ENCODE results near the gene PSG6. TPM values are rescaled to one million over a fixed set of nuclear protein-coding genes. Genes with fewer than 3 reads are reported as not detected.
"Not testable (repeated sequence)": the region's sequence is repeated elsewhere in the genome, so short reads cannot be mapped to it uniquely, and the experiment has no call there.

Gene PSG6
- total RNA-seq (not detected), polyA plus RNA-seq (not detected)

DNA sequence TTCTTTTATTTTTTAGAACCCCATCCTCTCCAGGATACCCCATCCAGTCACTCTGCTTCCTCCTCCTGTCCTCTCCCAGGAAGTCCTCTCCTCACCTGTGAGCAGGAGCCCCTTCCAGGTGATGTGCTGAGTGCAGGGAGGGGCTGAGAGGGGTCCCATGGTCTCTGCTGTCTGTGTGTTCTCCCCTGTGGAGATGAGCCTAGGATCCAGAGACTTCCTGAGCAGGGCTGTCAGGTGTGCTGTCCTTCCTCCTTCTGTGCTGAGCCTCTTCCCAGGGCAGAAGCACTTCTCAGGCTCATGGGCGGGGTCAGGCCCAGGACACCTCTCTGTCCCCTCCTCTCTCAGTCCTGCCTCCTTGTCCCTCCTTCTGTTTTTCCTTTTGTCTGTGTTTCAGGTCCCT lies at the start of gene PSG6:
Gene PSG6, minus strand, starts transcription at position 261 of the 400 bp plus-strand sequence. Its CDS starts 102 bp downstream, at position 159.
- not testable (repeated sequence) for DNase-seq (ENCODE audit: extremely low spot score); H3K4me3 ChIP-seq (ENCODE audit: low read depth, low read length); H3K36me3 ChIP-seq (ENCODE audit: insufficient read depth); H3K27ac ChIP-seq (ENCODE audit: low read depth); H3K4me1 ChIP-seq (ENCODE audit: insufficient read depth)
- WGBS: 71% methylated on average over 1 of the region's 1 CpG

DNA sequence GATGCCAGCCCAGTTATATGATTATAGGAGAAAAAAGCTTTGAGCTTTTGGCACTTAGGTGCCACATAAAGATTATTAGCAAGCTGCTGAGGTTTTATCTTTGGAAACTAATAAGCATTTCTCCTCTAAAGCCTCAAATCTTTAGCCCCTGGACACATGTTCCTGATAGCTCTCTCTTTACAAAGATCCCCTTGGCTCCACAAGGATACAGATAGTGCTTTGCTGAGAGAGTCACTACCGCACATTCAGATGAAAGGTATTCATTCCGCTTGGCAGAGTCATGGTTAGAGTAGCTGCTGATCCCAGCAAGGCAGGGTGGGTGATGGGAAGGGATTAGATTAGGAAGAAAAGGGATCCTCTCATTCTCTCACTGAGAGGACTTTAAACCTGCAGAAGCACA lies 47.5 kb upstream of the PSG6 start:
- no peak for DNase-seq (ENCODE audit: extremely low spot score)
- WGBS: 69% methylated on average over 2 of the region's 2 CpGs
- no peak overlapping the region for H3K4me3 ChIP-seq (ENCODE audit: low read depth, low read length)
- H3K4me1 ChIP-seq (ENCODE audit: insufficient read depth): no peaks in the 10 kb centered on the region
- H3K27ac ChIP-seq (ENCODE audit: low read depth): no peak overlapping the region
- H3K36me3 ChIP-seq (ENCODE audit: insufficient read depth): no peaks in the 10 kb centered on the region

DNA sequence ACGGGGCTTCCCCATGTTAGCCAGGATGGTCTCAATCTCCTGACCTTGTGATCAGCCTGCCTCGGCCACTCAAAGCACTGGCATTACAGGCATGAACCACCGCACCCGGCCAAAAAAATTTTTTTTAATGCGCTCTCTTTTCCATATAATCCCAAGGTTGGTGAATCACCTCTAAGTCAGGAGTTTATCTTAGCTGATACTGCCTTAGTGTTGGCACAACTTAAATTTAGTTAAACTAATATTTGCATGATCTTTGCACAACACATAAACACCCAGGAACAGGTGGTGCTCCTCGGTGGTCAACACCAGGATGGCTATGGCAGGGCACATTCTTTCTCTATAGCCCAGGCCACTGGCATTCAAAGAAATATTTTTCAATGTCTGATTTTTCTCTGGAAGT lies 43.4 kb upstream of the PSG6 start:
- no peaks in the 10 kb centered on the region for H3K36me3 ChIP-seq (ENCODE audit: insufficient read depth)
- H3K4me1 ChIP-seq (ENCODE audit: insufficient read depth): no peaks in the 10 kb centered on the region
- DNase-seq (ENCODE audit: extremely low spot score): no peak
- H3K27ac ChIP-seq (ENCODE audit: low read depth): no peak overlapping the region
- H3K4me3 ChIP-seq (ENCODE audit: low read depth, low read length): no peak overlapping the region
- WGBS: 87% methylated on average over 6 of the region's 6 CpGs

DNA sequence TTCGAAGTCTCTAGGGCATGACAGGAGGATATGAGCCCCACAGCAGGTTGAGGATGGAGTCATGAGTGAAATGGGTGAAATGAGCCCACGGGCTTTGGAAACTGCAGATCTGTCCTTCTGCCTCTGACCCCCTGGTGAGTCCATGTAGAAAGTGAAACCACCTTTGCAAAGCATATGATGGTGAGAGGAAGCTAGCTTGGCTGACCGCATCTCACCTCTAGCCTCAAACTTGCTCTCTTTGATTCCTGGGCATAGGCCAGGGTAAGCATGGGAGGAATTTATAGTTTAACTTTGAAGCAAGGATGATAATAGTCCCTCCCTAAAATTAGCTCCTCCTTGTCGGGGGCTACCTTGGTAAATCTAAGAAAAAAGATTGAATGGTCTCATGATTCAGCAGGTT lies 34.4 kb upstream of the PSG6 start:
- not testable (repeated sequence) for H3K36me3 ChIP-seq (ENCODE audit: insufficient read depth); DNase-seq (ENCODE audit: extremely low spot score); H3K4me3 ChIP-seq (ENCODE audit: low read depth, low read length); H3K4me1 ChIP-seq (ENCODE audit: insufficient read depth); H3K27ac ChIP-seq (ENCODE audit: low read depth)
- WGBS: 66% methylated on average over 4 of the region's 4 CpGs

DNA sequence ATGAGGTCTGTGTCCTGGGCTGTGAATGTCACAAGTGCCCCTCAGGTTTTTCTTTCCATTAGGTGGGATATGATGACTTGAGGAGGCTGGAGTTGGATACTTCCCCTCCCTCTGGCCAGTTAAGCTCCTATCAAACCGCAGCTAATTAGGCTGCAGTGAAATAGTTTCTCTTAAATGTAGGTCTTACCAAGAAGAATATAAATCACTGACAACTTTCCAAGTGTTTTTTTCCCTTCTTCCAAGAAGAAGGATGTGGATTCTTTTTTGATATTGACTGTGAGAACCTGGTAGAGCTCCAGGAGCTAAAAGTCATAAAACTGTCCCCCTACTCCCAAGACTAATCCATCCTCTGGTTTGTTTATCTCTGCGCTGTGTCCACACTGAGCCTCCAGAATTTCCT lies 33.8 kb upstream of the PSG6 start:
- not testable (repeated sequence) for H3K27ac ChIP-seq (ENCODE audit: low read depth); H3K36me3 ChIP-seq (ENCODE audit: insufficient read depth); H3K4me3 ChIP-seq (ENCODE audit: low read depth, low read length); H3K4me1 ChIP-seq (ENCODE audit: insufficient read depth); DNase-seq (ENCODE audit: extremely low spot score)
- WGBS: 43% methylated on average over 2 of the region's 2 CpGs

DNA sequence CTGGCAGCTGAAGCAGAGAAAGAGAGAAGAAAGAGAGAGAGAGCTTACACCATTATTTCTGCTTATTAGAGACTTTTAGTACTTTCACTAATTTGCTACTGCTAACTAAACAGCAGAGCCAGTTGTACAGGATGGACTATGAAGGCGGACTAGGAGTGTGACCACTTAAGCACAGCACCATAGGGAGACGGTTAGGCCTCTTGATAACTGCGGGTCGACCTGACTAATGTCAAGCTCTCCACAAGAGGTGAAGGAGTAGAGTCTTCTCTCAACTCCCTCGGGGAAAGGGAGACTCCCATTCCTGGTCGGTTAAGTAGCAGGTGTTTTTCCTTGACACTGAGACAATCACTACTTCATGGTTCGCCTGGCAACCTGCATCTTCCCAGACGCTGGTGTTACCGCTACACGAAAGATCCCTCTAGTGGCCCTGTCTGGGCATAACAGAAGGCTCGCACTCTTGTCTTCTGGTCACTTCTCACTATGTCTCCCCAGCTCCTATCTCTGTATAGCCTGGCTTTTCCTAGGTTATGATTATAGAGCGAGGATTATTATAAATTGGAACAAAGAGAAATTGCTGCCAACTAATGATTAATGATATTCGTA lies 24.6 kb upstream of the PSG6 start:
- DNase-seq (ENCODE audit: extremely low spot score): no peak

DNA sequence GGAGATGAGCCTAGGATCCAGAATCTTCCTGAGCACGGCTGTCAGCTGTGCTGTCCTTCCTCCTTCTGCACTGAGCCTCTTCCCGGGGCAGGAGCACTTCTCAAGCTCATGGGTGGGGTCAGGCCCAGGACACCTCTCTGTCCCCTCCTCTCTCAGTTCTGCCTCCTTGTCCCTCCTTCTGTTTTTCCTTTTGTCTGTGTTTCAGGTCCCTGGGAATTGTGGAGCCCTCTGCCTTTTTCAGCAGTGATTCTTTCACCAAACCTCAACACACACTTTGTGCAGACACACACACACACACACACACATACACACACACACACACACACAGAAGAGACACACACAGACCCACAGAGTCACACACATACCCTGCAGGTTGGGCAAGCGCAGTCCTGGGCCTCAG lies 19.4 kb upstream of the PSG6 start, which contains the start of gene PSG7:
Gene PSG7, minus strand, starts transcription at position 101 of the 400 bp plus-strand sequence. CDS start 131 bp downstream, outside the sequence.
- DNase-seq (ENCODE audit: extremely low spot score); H3K4me1 ChIP-seq (ENCODE audit: insufficient read depth); H3K4me3 ChIP-seq (ENCODE audit: low read depth, low read length); H3K27ac ChIP-seq (ENCODE audit: low read depth); H3K36me3 ChIP-seq (ENCODE audit: insufficient read depth): not testable (repeated sequence)
- 80% methylated on average over 3 of the region's 3 CpGs for WGBS

More for the DNA sequence above, 24.6 kb upstream of the PSG6 start:
- Histone ChIP-seq H3K27ac (ENCODE audit: low read depth) (no peak overlapping the region), H3K4me3 (ENCODE audit: low read depth, low read length) (no peak overlapping the region), H3K36me3 (ENCODE audit: insufficient read depth) (no peaks in the 10 kb centered on the region), H3K4me1 (ENCODE audit: insufficient read depth) (no peaks in the 10 kb centered on the region)
- 32% methylated on average over 13 of the region's 13 CpGs for WGBS

DNA sequence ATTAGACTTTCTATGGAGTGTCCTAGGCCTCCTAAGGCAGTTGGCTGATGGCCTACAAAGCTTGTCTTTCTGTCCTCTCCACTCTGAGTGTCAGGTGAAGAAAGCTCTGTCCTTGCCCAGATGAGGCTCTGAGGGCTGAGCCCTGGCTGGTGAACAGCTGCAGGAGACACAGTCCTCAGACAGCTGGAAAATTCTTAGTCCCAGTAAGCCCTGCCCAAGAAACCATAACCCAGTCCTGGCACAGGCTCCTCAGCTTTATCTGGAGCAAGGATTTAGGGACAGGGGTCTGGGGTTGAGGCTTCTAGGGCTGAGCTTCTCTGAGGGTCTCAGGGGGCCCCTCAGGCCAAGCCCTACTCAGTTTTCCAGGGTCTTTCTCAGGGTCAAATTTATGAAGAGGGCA lies 17.0 kb upstream of the PSG6 start:
- H3K4me1 ChIP-seq (ENCODE audit: insufficient read depth); H3K4me3 ChIP-seq (ENCODE audit: low read depth, low read length); H3K27ac ChIP-seq (ENCODE audit: low read depth); H3K36me3 ChIP-seq (ENCODE audit: insufficient read depth); DNase-seq (ENCODE audit: extremely low spot score): not testable (repeated sequence)

DNA sequence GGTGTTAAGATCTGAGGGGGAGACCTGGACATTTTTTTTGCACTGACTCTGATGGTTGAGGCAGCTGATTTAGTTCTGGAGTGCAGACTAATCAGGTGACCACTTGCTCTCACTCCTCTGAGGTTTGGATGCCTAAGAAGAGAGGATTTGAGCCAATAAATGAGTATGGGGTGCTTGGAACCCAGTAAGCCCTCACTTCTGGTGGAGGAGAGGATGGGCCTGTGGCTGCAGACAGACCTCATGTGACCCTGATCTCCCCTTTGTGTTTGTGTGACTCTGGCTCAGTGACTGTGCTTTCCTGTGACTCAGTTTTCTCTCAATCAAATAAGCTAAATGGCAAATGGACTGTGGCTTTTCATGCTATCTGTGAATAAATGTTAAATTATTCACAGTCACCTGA lies 16.5 kb upstream of the PSG6 start:
- H3K4me1 ChIP-seq (ENCODE audit: insufficient read depth); H3K27ac ChIP-seq (ENCODE audit: low read depth); H3K36me3 ChIP-seq (ENCODE audit: insufficient read depth); H3K4me3 ChIP-seq (ENCODE audit: low read depth, low read length); DNase-seq (ENCODE audit: extremely low spot score): not testable (repeated sequence)

DNA sequence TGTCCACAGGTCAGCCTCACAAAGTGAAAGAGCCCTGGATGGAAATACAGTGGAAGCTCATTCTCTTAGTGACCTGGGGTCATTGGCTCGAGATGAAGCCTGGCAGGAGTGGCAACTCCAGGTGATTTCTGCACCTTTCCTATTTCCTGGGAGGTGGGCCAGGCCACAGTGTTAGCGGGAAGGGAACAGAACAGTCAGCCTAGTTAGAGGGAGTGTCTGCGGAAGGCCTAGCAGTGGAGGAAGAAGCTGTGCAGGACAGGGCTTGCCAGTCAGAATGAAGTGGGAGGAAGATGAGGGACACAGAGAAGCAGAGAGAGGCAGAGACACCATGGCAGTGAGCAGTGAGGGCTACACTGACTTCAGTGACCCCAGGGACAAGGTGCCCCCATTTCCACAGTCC lies 15.7 kb upstream of the PSG6 start:
- H3K36me3 ChIP-seq (ENCODE audit: insufficient read depth); H3K27ac ChIP-seq (ENCODE audit: low read depth); H3K4me1 ChIP-seq (ENCODE audit: insufficient read depth); DNase-seq (ENCODE audit: extremely low spot score); H3K4me3 ChIP-seq (ENCODE audit: low read depth, low read length): not testable (repeated sequence)
- WGBS: 77% methylated on average over 3 of the region's 3 CpGs

DNA sequence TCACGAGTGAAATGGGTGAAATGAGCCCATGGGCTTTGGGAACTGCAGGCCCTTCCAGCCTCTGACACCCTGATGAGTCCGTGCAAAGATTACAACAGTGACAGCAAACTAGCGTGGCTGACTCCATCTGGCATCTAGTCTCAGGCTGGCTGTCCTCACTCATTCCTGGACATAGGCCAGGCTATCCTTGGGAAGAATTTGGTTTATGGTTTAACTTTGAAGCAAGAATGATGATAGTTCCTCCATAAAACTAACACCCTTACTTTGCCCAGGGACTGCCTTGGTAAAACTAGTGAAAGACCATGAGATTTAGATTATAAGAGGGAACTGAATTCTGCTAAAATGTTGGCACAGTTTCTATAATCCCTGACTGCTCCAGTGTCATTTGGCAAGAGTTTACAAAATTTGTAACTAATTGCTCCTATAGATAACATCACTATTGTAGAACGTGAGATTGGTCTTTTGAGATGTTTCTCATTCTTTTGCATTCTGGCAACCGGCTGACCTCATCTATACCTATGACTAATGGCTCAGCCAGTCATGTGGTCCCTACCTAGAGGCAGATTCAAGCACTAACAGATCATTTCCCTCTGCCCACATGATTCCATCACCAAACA lies 14.9 kb upstream of the PSG6 start:
- not testable (repeated sequence) for H3K4me1 ChIP-seq (ENCODE audit: insufficient read depth); H3K4me3 ChIP-seq (ENCODE audit: low read depth, low read length); H3K27ac ChIP-seq (ENCODE audit: low read depth); H3K36me3 ChIP-seq (ENCODE audit: insufficient read depth); DNase-seq (ENCODE audit: extremely low spot score)
- whole genome bisulfite sequencing: 34% methylated on average over 5 of the region's 5 CpGs

DNA sequence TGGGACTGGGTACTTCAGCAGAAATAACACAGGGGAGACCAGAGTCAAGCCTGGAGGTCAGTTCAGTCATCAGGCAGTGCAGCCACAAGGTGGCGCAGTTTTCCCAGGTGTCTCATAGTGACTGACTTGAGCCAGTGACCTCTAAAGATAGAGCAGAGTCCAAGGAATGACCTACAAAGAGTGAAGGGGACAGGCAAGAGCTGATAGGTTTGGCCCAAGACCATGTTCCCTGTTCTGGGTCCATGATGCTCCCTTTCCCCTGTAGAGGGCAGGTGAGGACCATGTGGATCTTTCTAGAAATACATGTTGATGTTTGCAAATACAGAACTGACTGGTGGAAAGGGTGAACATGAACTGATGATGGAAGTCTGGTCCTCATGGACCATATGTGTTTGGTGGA lies 12.5 kb upstream of the PSG6 start:
- not testable (repeated sequence) for H3K4me3 ChIP-seq (ENCODE audit: low read depth, low read length); H3K4me1 ChIP-seq (ENCODE audit: insufficient read depth); H3K27ac ChIP-seq (ENCODE audit: low read depth); DNase-seq (ENCODE audit: extremely low spot score); H3K36me3 ChIP-seq (ENCODE audit: insufficient read depth)
- 6% methylated on average over 1 of the region's 1 CpG for WGBS

DNA sequence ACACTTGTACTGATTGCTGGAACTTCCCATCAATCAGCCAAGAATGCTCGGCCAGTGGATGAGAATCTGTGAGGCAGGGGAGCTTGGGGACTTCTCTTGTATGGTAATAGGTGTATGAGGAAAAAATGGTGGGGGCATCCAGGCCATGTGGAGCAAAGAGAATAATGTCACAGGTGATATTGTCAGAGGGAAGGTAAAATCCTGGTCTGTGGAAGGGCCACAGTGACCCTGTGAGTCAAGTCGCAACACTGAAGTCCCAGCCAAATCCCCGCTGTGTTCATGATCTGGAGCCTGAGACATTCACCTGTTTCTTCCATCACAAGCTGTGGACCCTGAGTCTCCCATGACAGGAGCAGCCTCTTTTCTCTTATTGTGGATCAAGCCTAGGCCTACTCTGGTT lies 11.2 kb upstream of the PSG6 start:
- H3K36me3 ChIP-seq (ENCODE audit: insufficient read depth): no peaks in the 10 kb centered on the region
- 86% methylated on average over 3 of the region's 3 CpGs for WGBS
- H3K4me1 ChIP-seq (ENCODE audit: insufficient read depth): no peaks in the 10 kb centered on the region
- no peak for DNase-seq (ENCODE audit: extremely low spot score)
- no peak overlapping the region for H3K27ac ChIP-seq (ENCODE audit: low read depth)
- no peak overlapping the region for H3K4me3 ChIP-seq (ENCODE audit: low read depth, low read length)

DNA sequence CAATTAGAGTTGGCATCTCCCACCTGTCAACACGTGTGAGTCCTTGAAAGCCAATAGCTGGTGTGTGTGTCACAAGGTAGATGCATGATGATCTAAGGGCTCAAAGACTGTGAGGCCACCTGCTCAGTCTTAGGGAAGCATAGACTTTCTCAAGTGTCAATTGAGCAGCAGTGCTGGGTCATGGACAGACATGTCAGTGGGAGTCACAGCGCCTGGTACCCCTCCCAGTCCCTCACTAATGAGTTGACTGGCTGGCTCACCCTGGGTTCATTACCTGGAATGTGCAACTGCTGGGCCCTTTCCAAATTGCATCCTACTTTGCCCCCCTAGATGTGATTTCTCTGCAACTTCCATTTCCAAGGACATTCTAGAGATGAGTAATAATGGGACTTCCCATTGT lies 9.1 kb upstream of the PSG6 start:
- no peaks in the 10 kb centered on the region for H3K36me3 ChIP-seq (ENCODE audit: insufficient read depth)
- H3K27ac ChIP-seq (ENCODE audit: low read depth): no peak overlapping the region
- H3K4me3 ChIP-seq (ENCODE audit: low read depth, low read length): no peak overlapping the region
- 51% methylated on average over 2 of the region's 2 CpGs for WGBS
- DNase-seq (ENCODE audit: extremely low spot score): no peak
- no peaks in the 10 kb centered on the region for H3K4me1 ChIP-seq (ENCODE audit: insufficient read depth)
